Ovary (tissue), 9 donors: ENCODE data around the gene DHFR. TPM values are rescaled to one million over a fixed set of nuclear protein-coding genes. Genes with fewer than 3 reads are reported as not detected.
"Not testable (repeated sequence)": the region's sequence is repeated elsewhere in the genome, so short reads cannot be mapped to it uniquely, and the experiment has no call there.

Experiments
- DNase-seq, 5 donors: peaks; one replicate each; pipeline ENCODE4 v3.0.0-alpha.2; 2019 to 2020
- H3K27ac ChIP-seq, 2 donors: fragments of 200-600 bp; one replicate each; pipeline versions ENCODE4 v1.5.1 to v1.8.0; 2019 to 2022
- H3K27me3 ChIP-seq: fragments of 200-600 bp; one replicate; pipeline ENCODE4 v1.8.0; 2022
- H3K36me3 ChIP-seq: fragments of 200-600 bp; sonication (generic); one replicate; pipeline ENCODE4 v1.5.1; 2019
- H3K4me1 ChIP-seq: one replicate; pipeline ENCODE4 v1.8.1; 2013; ENCODE audit warnings: mild to moderate bottlenecking, moderate library complexity; ENCODE audit not compliant: insufficient read depth
- H3K4me3 ChIP-seq: fragments of 200-600 bp; sonication (generic); one replicate; pipeline ENCODE4 v1.5.1; 2017
- H3K9me3 ChIP-seq, 2 donors: fragments of 200-600 bp in 1 of 2; sonication (generic) in 1 of 2; one replicate each; pipeline versions ENCODE4 v1.5.1 to v1.8.1; 2013 to 2019; ENCODE audit warnings: mild to moderate bottlenecking in 1 of 2, moderate library complexity in 1 of 2
- EP300 ChIP-seq: sonication (generic); formaldehyde crosslinking; IDR thresholded peaks from one replicate; pipeline ENCODE4 v1.6.1; 2017; ENCODE audit warnings: antibody characterized with exemption
- POLR2A ChIP-seq: fragments of 450-650 bp; IDR thresholded peaks from one replicate; pipeline ENCODE4 v1.6.1; 2017; ENCODE audit warnings: antibody characterized with exemption, mild to moderate bottlenecking, moderate library complexity
- WGBS, 3 donors: extraction: QIAGEN DNeasy Blood & Tissue Kit in 1 of 3; methylation state at CpG; one replicate each; pipeline versions ENCODE4 v1.1.5 to v1.1.7; 2013 to 2017; 5-methylcytosine and 5-hydroxymethylcytosine counted together
- intact Hi-C, 4 donors: fragments of 100-400 bp; cut with DNase I; formaldehyde crosslinking; loops; one replicate each; pipeline versions ENCODE4 v1.11.0 to v1.15.1; 2022 to 2023
- polyA plus RNA-seq, 2 donors: library from polyadenylated mRNA; stranded (reverse); fragments of 200-250 nt in 1 of 2; fragments of 350-450 nt in 1 of 2; fragmentation: Illumina TruSeq in 1 of 2; extraction: RNeasy Lipid Tissue Mini Kit (QIAGEN cat#74804) in 1 of 2; gene quantifications; one replicate each; pipeline ENCODE4 v1.2.3, GENCODE V29; 2013 to 2014
- total RNA-seq, 7 donors: library from RNA; depleted of rRNA in 2 of 7; stranded (reverse); fragments of >200 nt in 2 of 7; fragmentation: NEBNext Ultra II Directional in 3 of 7; extraction: Animal tissue kit (Norgen Biotek cat#: 25700) in 3 of 7; gene quantifications; one replicate each; pipeline versions ENCODE4 v1.1.0 to v1.2.4, GENCODE V29; 2016 to 2023
- TF ChIP-seq, protein P1 (sequence below), 3 donors: fragments of 450-650 bp in 2 of 3; fragments of 200-600 bp in 1 of 3; IDR thresholded peaks; one replicate each; pipeline versions ENCODE4 v1.5.1 to v1.8.0; 2016 to 2022; ENCODE audit warnings: antibody characterized with exemption in 3 of 3, mild to moderate bottlenecking in 1 of 3
- donor health status: DM: no; HTN: no; CAD: no; lungs with moderate emphysema.
- donor health status: DM: no; HTN: no; CAD: no.
- donor health status: Bipolar disorder and iron deficiency.
- donor health status: DM: yes; HTN: yes; CAD: no.
- donor health status: DM: no; HTN: no; CAD: no.
- donor health status: DM: yes; HTN: yes; CAD: no.

The DHFR gene
- total and polyA plus RNA-seq, 9 donors: 2.4 to 17.5 (median 8.6) TPM

DNA sequence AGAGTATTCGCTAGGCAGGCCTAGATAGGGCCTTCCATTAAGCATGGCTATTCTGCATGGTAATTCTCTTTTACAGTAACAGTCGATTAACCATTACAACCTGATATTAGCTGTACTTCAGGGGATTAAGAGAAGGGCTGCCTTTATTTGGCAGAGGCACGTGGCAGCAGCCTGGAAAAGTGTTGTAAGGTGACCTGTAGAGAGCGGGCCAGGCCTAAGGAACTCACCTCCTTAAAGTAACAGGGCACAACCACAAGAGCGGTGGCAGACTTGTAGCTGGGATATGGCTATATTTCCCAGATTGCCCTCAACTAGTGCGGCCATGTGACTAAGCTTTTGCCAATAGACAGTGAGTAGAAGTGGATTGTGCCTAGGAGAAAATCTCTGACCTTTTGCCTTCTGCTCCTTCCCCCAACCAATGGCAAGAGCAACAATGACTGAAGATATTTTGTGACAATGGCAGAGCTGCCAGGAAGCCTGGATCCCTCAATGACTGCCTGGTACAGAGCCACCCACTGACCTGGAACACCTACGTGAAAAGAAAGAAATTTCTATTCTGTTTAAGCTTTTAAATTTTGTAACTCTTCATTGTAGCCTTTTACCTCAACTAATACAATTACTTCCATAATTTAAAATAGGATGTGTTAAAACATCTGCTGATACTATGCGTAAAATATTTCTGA, 65.8 kb downstream of the DHFR start:
- TF ChIP-seq, protein P1, sequence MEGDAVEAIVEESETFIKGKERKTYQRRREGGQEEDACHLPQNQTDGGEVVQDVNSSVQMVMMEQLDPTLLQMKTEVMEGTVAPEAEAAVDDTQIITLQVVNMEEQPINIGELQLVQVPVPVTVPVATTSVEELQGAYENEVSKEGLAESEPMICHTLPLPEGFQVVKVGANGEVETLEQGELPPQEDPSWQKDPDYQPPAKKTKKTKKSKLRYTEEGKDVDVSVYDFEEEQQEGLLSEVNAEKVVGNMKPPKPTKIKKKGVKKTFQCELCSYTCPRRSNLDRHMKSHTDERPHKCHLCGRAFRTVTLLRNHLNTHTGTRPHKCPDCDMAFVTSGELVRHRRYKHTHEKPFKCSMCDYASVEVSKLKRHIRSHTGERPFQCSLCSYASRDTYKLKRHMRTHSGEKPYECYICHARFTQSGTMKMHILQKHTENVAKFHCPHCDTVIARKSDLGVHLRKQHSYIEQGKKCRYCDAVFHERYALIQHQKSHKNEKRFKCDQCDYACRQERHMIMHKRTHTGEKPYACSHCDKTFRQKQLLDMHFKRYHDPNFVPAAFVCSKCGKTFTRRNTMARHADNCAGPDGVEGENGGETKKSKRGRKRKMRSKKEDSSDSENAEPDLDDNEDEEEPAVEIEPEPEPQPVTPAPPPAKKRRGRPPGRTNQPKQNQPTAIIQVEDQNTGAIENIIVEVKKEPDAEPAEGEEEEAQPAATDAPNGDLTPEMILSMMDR (IDR thresholded peaks at IDR 0.05): no peak
- TF ChIP-seq POLR2A: no peak
- TF ChIP-seq EP300: no peak
- WGBS, 3 donors: 86 to 90% (median 88%) methylated on average over 8 of the region's 8 CpGs
- Histone ChIP-seq H3K4me1 (no peaks in the 10 kb centered on the region), H3K36me3 (no peaks in the 10 kb centered on the region), H3K27me3 (no peaks in the 10 kb centered on the region), H3K4me3 (no peak overlapping the region), H3K27ac (no peak overlapping the region), H3K9me3 (no peaks in the 10 kb centered on the region)
- intact Hi-C loops: no loop called here
- no peak for DNase-seq

DNA sequence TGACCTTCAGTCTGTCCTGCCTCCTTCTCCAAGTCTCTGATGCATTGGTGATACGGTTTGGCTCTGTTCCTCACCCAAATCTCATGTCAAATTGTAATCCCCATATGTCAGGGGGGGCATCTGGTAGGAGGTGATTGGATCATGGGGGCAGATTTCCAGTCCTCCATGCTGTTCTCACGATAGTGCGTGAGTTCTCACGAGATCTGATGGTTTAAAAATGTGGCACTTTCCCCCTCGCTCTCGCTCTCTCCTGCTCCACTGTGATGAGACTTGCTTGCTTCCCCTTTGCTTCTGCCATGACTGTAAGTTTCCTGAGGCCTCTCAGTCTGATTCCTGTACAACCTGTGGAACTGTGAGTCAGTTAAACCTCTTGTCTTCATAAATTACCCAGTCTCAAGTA, 70.0 kb downstream of the DHFR start:
- no peaks in the 10 kb centered on the region for H3K9me3 ChIP-seq
- WGBS, 3 donors: 88 to 92% (median 92%) methylated on average over 6 of the region's 6 CpGs
- no peak for DNase-seq
- H3K36me3 ChIP-seq: no peaks in the 10 kb centered on the region
- no peaks in the 10 kb centered on the region for H3K4me1 ChIP-seq
- intact Hi-C loops: no loop called here
- no peak overlapping the region for H3K4me3 ChIP-seq
- TF ChIP-seq, protein P1 (IDR thresholded peaks at IDR 0.05): no peak
- TF ChIP-seq EP300: no peak
- no peak for TF ChIP-seq POLR2A
- no peak overlapping the region for H3K27ac ChIP-seq
- H3K27me3 ChIP-seq: no peaks in the 10 kb centered on the region

DNA sequence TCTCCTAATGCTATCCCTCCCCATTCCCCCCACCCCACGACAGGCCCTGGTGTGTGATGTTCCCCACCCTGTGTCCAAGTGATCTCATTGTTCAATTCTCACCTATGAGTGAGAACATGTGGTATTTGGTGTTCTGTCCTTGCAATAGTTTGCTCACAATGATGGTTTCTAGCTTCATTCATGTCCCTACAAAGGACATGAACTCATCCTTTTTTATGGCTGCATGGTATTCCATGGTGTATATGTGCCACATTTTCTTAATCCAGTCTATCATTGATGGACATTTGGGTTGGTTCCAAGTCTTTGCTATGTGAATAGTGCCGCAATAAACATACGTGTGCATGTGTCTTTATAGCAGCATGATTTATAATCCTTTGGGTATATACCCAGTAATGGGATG, 74.5 kb downstream of the DHFR start:
- H3K9me3 ChIP-seq, H3K36me3 ChIP-seq, intact Hi-C loops, H3K4me1 ChIP-seq, H3K27ac ChIP-seq, H3K4me3 ChIP-seq, H3K27me3 ChIP-seq, DNase-seq: not testable (repeated sequence)
- 89 to 92% (median 91%) methylated on average over 3 of the region's 3 CpGs for WGBS, 3 donors

DNA sequence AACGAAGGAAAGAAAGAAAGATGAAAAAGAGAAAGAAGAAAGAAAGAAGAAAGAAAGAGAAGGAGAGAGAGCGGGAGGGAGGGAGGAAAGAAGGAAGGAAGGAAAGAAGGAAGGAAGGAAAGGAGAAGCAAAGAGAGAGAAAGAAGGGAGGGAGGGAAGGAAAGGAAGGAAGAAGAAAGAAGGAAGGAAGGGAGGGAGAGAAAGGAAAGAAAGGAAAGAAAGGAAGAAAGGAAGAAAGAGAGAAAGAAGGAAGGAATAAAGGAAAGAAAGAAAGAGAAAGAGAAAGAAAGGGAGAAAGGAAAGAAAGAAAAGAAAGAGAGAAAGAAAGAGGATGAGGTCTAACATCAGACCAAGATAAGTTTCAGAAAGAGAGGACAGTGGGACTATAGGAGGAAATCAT, 75.7 kb downstream of the DHFR start:
- no peak overlapping the region for H3K4me3 ChIP-seq
- H3K27me3 ChIP-seq: no peaks in the 10 kb centered on the region
- TF ChIP-seq, protein P1 (IDR thresholded peaks at IDR 0.05): no peak
- no peak for TF ChIP-seq EP300
- no peak for TF ChIP-seq POLR2A
- WGBS, 3 donors: 91 to 97% (median 93%) methylated on average over 2 of the region's 2 CpGs
- H3K4me1 ChIP-seq: no peaks in the 10 kb centered on the region
- H3K9me3 ChIP-seq: no peaks in the 10 kb centered on the region
- no peak for DNase-seq
- no peaks in the 10 kb centered on the region for H3K36me3 ChIP-seq
- intact Hi-C loops: no loop called here
- no peak overlapping the region for H3K27ac ChIP-seq

DNA sequence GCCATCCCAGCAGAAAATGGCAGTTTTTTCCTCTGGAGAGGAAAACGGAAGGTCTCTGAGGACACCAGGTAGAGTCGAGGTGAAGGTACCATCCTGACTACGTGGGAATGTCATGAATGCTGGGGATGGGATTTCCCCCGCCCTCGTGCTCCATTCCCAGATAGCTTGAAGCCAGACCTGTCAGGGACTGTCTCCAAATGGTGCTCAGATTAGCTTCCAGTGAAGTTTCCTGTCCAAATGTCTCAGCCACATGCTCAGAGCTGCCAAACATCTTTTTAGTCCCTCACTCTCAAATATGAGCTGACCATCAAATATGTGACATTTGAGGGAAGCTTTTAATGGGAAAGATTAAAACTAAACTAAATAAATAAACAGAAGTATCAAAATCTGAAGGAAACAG, 77.1 kb downstream of the DHFR start:
- no peaks in the 10 kb centered on the region for H3K27me3 ChIP-seq
- H3K27ac ChIP-seq: no peak overlapping the region
- no peak overlapping the region for H3K4me3 ChIP-seq
- H3K9me3 ChIP-seq: peaks cover 0 to 2% of the 10 kb centered on the region in 2 donors
- DNase-seq: no peak
- intact Hi-C loops: no loop called here
- H3K36me3 ChIP-seq: no peaks in the 10 kb centered on the region
- 23 to 31% (median 28%) methylated on average over 5 of the region's 5 CpGs for WGBS, 3 donors
- no peak for TF ChIP-seq EP300
- no peaks in the 10 kb centered on the region for H3K4me1 ChIP-seq
